Left renal pelvis (tissue), 4 donors: Measurements from ENCODE around the gene ATP8B1. TPM values are rescaled to one million over a fixed set of nuclear protein-coding genes. Genes with fewer than 3 reads are reported as not detected.

ENCODE experiments used
- DNase-seq, 4 donors: peaks; one replicate each; pipeline ENCODE4 v3.0.0-alpha.2; 2013; ENCODE audit warnings: low read depth in 4 of 4, low spot score in 3 of 4
- polyA plus RNA-seq, 4 donors: library from polyadenylated mRNA; unstranded; fragments of 120-200 nt; gene quantifications; one replicate each; pipeline ENCODE4 v1.2.1, GENCODE V29; 2013; ENCODE audit not compliant: insufficient read length in 4 of 4

ATP8B1 gene
- polyA plus RNA-seq, 4 donors = 5.8 to 31.4 (median 29.3) TPM

DNA sequence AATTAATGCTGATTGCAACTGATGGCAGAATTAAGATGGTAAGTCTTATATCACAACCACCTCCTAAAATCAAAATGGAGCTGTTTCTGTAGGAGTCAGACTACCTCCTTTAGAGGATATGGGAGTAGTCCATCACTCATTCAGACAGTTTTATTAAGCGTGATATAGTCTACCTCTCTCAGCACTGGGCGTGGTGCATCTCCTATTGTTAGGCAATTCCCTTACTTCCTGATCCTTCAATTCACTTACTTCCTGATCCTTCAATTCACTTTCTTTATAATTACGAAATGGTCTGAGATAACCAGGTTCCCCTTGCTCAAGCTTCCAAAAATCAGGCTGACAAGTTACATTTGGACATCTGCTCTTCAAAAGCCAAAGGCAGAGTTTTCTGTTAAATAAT is 31.9 kb downstream of the ATP8B1 start:
- no peak for DNase-seq

- DNase-seq = no peak
These were observed 34.4 kb downstream of the ATP8B1 start for GRCh38 chr18:57768537-57769326.

DNA sequence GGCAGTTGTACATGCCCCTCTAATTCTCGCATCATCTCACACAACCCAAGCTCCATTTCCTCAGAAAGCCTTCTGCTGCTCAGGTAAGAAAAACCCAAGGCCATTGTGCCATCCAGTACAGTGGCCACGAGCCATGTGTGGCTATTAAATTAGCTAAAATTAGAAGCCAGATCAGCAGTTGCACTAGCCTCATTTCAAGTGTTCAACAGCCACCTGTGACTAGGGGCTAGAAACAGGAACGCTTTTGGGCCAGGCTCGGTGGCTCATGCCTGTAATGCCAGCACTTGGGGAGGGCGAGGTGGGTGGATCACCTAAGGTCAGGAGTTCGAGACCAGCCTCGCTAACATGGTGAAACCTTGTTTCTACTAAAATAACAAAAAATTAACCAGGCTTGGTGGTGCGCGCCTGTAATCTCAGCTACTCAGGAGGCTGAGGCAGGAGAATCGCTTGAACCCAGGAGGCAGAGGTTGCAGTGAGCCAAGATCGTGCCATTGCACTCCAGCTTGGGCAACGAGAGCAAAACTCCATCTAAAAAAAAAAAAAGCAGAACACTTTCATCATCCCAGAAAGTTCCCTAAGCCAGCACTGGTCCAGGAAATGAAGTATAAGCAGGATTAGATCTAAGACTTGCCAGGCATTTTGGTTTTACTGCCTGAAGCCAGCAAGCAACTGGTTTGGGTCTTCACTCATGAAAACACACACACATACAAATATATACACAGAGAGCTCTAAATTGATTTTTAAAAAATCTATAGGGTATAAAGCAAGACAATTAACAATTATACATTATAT is 35.7 kb downstream of the ATP8B1 start:
- no peak for DNase-seq

- no peak for DNase-seq
These were observed 38.1 kb downstream of the ATP8B1 start for GRCh38 chr18:57764995-57765394.

DNA sequence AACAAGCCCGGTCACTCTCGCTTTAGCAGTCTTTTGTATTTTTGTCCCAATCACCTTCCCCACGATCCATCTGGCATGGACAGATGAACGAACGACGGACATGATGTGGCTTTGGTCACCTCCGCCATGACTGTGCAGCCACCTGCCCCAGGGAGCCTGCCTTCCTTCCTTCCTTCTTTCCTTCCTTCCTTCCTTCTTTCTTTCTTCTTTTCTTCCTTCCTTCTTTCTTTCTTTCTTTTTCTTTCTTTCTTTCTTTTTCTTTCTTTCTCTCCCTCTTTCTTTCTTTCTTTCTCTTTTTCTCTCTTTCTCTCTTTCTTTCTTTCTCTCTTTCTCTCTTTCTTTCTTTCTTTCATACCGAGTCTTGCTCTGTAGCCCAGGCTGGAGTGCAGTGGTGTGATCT is 39.0 kb downstream of the ATP8B1 start:
- no peak for DNase-seq

DNA sequence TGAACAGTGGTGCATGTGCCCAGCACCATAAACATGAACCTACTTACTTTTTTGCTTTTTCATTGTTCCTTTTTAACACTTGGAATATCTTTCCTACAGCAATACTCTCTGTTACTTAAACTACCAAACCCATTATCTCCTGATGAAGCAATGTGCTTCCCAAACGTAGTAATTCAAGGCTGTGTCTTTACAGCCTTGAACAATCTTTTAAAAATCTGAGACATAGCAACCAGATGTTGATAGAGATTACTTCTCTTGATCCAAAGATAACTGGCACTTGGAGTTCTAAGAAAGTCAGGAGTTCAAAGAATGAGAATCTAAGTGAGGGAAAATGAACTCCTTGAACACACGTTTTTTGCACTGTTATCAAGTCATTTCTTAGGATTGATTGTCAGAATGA is 40.4 kb downstream of the ATP8B1 start:
- DNase-seq = no peak

- DNase-seq = no peak
These were observed 43.5 kb downstream of the ATP8B1 start for GRCh38 chr18:57759650-57760049.

GRCh38 chr18:57755473-57756067 is 47.5 kb downstream of the ATP8B1 start:
- no peak for DNase-seq

GRCh38 chr18:57754577-57755338 is 48.4 kb downstream of the ATP8B1 start:
- no peak for DNase-seq

GRCh38 chr18:57753063-57753462 is 50.1 kb downstream of the ATP8B1 start:
- DNase-seq = no peak

- no peak for DNase-seq
These were observed 53.5 kb downstream of the ATP8B1 start for GRCh38 chr18:57749604-57749970.

DNA sequence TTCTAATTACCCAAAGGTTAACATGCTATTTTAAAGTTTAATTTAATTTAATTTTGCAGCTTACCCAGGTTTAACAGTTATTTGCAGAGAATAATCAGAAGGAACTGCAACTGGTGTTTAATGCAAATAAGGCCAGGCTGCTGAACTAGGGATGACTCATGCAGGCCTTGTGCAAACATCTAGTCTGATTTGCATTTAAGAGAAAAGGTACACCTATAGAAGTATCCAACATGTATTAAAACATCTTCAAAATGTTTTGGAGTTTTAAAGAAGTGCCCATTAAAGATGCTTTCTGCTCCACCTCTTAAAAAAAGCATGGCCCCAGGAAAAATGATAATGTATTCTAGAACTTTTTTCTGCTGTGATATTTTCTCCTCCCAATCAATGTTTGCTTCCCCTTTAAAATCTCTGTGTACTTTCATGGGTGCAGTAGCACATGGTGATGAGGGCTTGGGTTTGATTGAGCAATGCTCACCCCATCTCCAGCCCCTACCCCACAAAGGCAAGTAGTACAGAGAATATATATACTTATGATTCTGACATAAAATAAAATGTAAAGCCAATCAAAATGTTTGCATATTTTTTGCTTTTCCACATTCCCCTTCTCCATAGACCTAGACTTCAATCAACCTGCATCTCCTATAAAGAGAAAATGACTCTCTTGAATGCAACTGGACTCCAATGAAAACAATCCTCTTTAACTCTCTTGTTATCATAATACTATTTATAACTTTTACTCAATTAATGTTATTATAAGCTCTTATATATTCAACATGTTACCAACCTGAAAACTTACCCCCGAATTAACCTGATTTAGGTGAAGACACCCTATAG is 54.1 kb downstream of the ATP8B1 start:
- no peak for DNase-seq

DNA sequence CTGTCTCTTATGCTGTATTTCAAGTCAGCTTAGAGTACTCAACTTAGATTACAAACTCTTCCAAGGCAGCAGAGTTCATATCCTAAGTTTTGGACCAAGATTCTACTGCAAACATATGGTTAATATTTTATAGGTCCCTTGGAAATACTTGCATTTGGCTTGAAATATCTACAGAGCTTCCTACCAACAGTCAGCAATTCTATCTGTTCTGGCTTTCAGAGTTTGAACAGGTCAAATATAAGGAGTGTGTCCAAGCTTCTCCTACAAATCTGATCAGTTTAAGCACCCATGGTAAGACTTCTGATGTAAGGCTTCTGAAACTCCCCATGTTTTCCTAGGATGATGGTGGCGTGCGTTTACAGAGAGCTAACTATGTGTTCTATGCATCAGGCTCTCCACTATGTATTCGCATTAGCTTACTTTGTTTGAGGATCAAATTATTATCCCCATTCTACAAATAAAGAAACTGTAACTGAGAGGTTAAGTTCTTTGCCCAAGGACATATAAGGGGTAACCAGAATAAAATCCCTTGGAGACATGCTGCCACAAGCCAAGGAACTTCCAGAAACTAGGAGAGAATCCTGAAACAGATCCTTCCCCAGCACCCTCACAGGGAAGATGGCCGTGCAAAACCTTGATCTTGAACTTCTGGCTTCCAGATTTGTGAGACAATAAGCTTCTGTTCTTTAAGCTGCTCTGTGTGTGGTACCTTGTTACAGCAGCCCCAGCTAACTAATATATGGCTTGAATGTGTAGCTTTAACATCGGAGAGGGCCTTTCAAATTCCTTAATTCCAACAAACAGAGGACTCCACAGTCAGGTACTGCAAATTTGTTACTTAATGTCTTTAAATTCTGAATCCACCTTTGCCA is 55.1 kb downstream of the ATP8B1 start:
- no peak for DNase-seq

DNA sequence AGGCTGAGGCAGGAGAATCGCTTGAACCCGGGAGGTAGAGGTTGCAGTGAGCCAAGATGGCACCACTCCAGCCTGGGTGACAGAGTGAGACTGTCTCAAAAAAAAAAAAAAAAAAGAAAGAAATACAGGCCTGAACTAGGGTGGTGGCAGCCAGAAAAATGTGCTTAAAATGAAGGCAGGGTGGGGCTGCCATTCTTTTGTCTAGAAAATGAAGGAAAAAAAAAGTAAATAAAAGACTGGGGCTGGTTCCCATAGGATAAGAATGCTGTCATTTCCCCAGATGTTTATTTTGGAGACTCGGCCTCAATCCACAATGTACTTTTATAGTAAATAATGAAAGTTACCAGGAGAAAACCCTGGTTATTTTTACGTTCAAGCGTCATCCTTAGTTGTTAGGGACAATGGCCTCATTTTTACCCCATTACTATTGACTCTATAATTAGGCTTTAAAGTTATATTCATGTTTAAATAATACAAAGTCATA is 58.9 kb downstream of the ATP8B1 start:
- DNase-seq = no peak

GRCh38 chr18:57743008-57743407 is 60.1 kb downstream of the ATP8B1 start:
- DNase-seq = no peak

DNA sequence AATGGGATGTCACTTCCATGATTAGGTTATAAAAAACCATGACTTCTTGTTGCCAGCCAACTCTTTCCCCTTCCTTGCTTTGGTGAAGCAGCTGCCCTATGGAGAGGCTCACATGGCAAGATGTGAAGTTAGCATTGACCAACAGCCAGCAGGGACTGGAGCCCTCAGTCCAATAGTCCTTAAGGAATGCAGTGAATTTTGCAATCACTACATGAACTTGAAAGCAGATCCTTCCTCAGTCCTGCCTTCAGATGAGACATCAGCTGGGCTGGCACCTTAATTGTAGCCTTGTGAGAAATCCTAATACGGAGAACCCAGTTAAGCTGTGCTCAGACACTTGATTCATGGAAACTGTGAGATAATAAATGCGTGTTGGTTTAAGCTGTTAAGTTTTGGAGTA is 61.8 kb downstream of the ATP8B1 start:
- no peak for DNase-seq

GRCh38 chr18:57738078-57738477 is 65.0 kb downstream of the ATP8B1 start:
- no peak for DNase-seq

DNA sequence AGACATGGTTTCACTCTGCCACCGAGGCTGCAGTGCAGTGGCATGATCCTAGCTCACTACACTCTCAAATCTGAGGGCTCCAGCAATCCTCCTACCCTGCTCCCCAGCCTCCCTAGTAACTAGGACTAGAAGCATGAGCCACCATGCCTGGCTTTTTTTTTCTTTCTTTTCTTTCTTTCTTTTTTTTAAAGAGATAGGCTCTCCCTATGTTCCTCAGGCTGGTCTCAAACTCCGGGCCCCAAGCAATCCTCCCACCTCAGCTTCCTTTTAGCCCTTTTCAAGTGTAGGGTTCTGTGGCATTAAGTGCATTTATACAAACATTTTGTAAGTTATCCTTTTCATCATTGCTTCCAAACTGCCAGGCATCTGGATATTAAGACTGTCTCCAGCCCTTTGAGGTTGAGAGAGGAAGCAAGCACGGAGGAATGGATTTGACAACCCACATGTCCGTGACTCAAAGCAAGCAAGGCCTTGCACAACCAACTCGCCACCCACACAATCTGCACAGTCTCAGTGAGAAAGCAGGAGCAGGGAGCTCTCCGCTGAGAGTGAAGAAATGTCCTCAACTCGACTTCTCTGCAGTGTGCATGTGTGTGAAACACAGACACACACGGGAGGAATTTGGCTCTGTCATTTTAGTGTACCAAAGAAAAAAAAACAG is 65.6 kb downstream of the ATP8B1 start:
- DNase-seq = no peak
